Astrocyte (in vitro differentiated cells and primary cell): ENCODE results near the gene TAX1BP3.

Experiments used
- EZH2 ChIP-seq: IDR thresholded peaks from 2 replicates; pipeline ENCODE4 v1.6.1; 2012; ENCODE audit warnings: mild to moderate bottlenecking, low read length, inconsistent platforms; ENCODE audit not compliant: insufficient read depth
- TF ChIP-seq, protein P1 (sequence below): IDR thresholded peaks from 2 replicates; pipeline ENCODE4 v1.5.1; 2011; ENCODE audit warnings: low read depth, mild to moderate bottlenecking, inconsistent platforms, low read length, moderate library complexity; ENCODE audit not compliant: insufficient read depth

GRCh38 chr17:3660311-3660891 is 8.0 kb downstream of the TAX1BP3 start:
- TF ChIP-seq, protein P1, sequence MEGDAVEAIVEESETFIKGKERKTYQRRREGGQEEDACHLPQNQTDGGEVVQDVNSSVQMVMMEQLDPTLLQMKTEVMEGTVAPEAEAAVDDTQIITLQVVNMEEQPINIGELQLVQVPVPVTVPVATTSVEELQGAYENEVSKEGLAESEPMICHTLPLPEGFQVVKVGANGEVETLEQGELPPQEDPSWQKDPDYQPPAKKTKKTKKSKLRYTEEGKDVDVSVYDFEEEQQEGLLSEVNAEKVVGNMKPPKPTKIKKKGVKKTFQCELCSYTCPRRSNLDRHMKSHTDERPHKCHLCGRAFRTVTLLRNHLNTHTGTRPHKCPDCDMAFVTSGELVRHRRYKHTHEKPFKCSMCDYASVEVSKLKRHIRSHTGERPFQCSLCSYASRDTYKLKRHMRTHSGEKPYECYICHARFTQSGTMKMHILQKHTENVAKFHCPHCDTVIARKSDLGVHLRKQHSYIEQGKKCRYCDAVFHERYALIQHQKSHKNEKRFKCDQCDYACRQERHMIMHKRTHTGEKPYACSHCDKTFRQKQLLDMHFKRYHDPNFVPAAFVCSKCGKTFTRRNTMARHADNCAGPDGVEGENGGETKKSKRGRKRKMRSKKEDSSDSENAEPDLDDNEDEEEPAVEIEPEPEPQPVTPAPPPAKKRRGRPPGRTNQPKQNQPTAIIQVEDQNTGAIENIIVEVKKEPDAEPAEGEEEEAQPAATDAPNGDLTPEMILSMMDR: no peak
- no peak for TF ChIP-seq EZH2
